ENCODE results near the gene CAMTA1.

Gene CAMTA1

GRCh38 chr1:7011826-7012225, 226.6 kb downstream of the CAMTA1 start:
- H3K36me3 Mint-ChIP-seq = no peaks in the 10 kb centered on the region
- H3K27ac Mint-ChIP-seq = no peak overlapping the region
- peaks cover 43% of the 10 kb centered on the region for H3K27me3 Mint-ChIP-seq
- H3K4me3 Mint-ChIP-seq = no peak overlapping the region
- H3K9me3 Mint-ChIP-seq = no peaks in the 10 kb centered on the region
- no peak for ATAC-seq
- H3K4me1 Mint-ChIP-seq = no peaks in the 10 kb centered on the region

- H3K9me3 Mint-ChIP-seq = no peaks in the 10 kb centered on the region
- ATAC-seq = no peak
Observed at GRCh38 chr1:7012461-7012924, 227.2 kb downstream of the CAMTA1 start.

GRCh38 chr1:7013833-7014639, 228.8 kb downstream of the CAMTA1 start:
- no peak for ATAC-seq

More at GRCh38 chr1:7012461-7012924, 227.2 kb downstream of the CAMTA1 start:
- no peak overlapping the region for H3K4me3 Mint-ChIP-seq
- H3K36me3 Mint-ChIP-seq = no peaks in the 10 kb centered on the region
- peaks cover 36% of the 10 kb centered on the region for H3K27me3 Mint-ChIP-seq
- H3K4me1 Mint-ChIP-seq = no peaks in the 10 kb centered on the region
- H3K27ac Mint-ChIP-seq = no peak overlapping the region

GRCh38 chr1:7014640-7014930, 229.3 kb downstream of the CAMTA1 start:
- H3K9me3 Mint-ChIP-seq = no peaks in the 10 kb centered on the region
- H3K27me3 Mint-ChIP-seq = peaks cover 47% of the 10 kb centered on the region
- H3K4me1 Mint-ChIP-seq = no peaks in the 10 kb centered on the region
- H3K27ac Mint-ChIP-seq = no peak overlapping the region
- no peak for ATAC-seq
- no peaks in the 10 kb centered on the region for H3K36me3 Mint-ChIP-seq
- no peak overlapping the region for H3K4me3 Mint-ChIP-seq

More at GRCh38 chr1:7013833-7014639, 228.8 kb downstream of the CAMTA1 start:
- H3K27ac Mint-ChIP-seq = no peak overlapping the region
- no peak overlapping the region for H3K4me3 Mint-ChIP-seq
- H3K9me3 Mint-ChIP-seq = no peaks in the 10 kb centered on the region
- H3K27me3 Mint-ChIP-seq = peaks cover 41% of the 10 kb centered on the region
- no peaks in the 10 kb centered on the region for H3K36me3 Mint-ChIP-seq
- no peaks in the 10 kb centered on the region for H3K4me1 Mint-ChIP-seq

GRCh38 chr1:7015022-7015421, 229.8 kb downstream of the CAMTA1 start:
- ATAC-seq = no peak
- H3K27me3 Mint-ChIP-seq = peaks cover 51% of the 10 kb centered on the region
- no peaks in the 10 kb centered on the region for H3K4me1 Mint-ChIP-seq
- H3K36me3 Mint-ChIP-seq = no peaks in the 10 kb centered on the region
- no peak overlapping the region for H3K4me3 Mint-ChIP-seq
- H3K27ac Mint-ChIP-seq = no peak overlapping the region
- no peaks in the 10 kb centered on the region for H3K9me3 Mint-ChIP-seq

GRCh38 chr1:7018351-7018750, 233.1 kb downstream of the CAMTA1 start:
- no peaks in the 10 kb centered on the region for H3K4me1 Mint-ChIP-seq
- H3K36me3 Mint-ChIP-seq = no peaks in the 10 kb centered on the region
- no peak for ATAC-seq
- H3K27me3 Mint-ChIP-seq = peaks cover 53% of the 10 kb centered on the region
- no peaks in the 10 kb centered on the region for H3K9me3 Mint-ChIP-seq
- no peak overlapping the region for H3K4me3 Mint-ChIP-seq
- no peak overlapping the region for H3K27ac Mint-ChIP-seq

- Mint-ChIP-seq H3K27me3 (peaks cover 52% of the 10 kb centered on the region), H3K36me3 (no peaks in the 10 kb centered on the region), H3K9me3 (no peaks in the 10 kb centered on the region), H3K27ac (no peak overlapping the region), H3K4me1 (no peaks in the 10 kb centered on the region), H3K4me3 (no peak overlapping the region)
- ATAC-seq = no peak
Observed at GRCh38 chr1:7018826-7019225, 233.6 kb downstream of the CAMTA1 start.

- H3K27me3 Mint-ChIP-seq = peaks cover 52% of the 10 kb centered on the region
- H3K36me3 Mint-ChIP-seq = no peaks in the 10 kb centered on the region
- H3K9me3 Mint-ChIP-seq = no peaks in the 10 kb centered on the region
- no peaks in the 10 kb centered on the region for H3K4me1 Mint-ChIP-seq
- ATAC-seq = no peak
- no peak overlapping the region for H3K27ac Mint-ChIP-seq
- H3K4me3 Mint-ChIP-seq = no peak overlapping the region
Observed at GRCh38 chr1:7019510-7019909, 234.3 kb downstream of the CAMTA1 start.

GRCh38 chr1:7022058-7022457, 236.8 kb downstream of the CAMTA1 start:
- no peaks in the 10 kb centered on the region for H3K4me1 Mint-ChIP-seq
- no peak overlapping the region for H3K27ac Mint-ChIP-seq
- H3K9me3 Mint-ChIP-seq = no peaks in the 10 kb centered on the region
- no peak overlapping the region for H3K4me3 Mint-ChIP-seq
- peaks cover 43% of the 10 kb centered on the region for H3K27me3 Mint-ChIP-seq
- ATAC-seq = no peak
- no peaks in the 10 kb centered on the region for H3K36me3 Mint-ChIP-seq

GRCh38 chr1:7025013-7025412, 239.8 kb downstream of the CAMTA1 start:
- ATAC-seq = no peak
- H3K27ac Mint-ChIP-seq = no peak overlapping the region
- no peaks in the 10 kb centered on the region for H3K9me3 Mint-ChIP-seq
- H3K36me3 Mint-ChIP-seq = no peaks in the 10 kb centered on the region
- H3K4me1 Mint-ChIP-seq = no peaks in the 10 kb centered on the region
- peaks cover 25% of the 10 kb centered on the region for H3K27me3 Mint-ChIP-seq
- H3K4me3 Mint-ChIP-seq = no peak overlapping the region

GRCh38 chr1:7026169-7026568, 240.9 kb downstream of the CAMTA1 start:
- no peaks in the 10 kb centered on the region for H3K36me3 Mint-ChIP-seq
- no peaks in the 10 kb centered on the region for H3K4me1 Mint-ChIP-seq
- H3K27ac Mint-ChIP-seq = no peak overlapping the region
- peaks cover 14% of the 10 kb centered on the region for H3K27me3 Mint-ChIP-seq
- no peak overlapping the region for H3K4me3 Mint-ChIP-seq
- ATAC-seq = no peak
- peaks cover under 1% of the 10 kb centered on the region for H3K9me3 Mint-ChIP-seq

GRCh38 chr1:7032992-7033391, 247.7 kb downstream of the CAMTA1 start:
- no peak for ATAC-seq
- H3K4me1 Mint-ChIP-seq = no peaks in the 10 kb centered on the region
- H3K27ac Mint-ChIP-seq = no peak overlapping the region
- no peaks in the 10 kb centered on the region for H3K36me3 Mint-ChIP-seq
- H3K9me3 Mint-ChIP-seq = peaks cover 14% of the 10 kb centered on the region
- H3K4me3 Mint-ChIP-seq = no peak overlapping the region
- peaks cover 11% of the 10 kb centered on the region for H3K27me3 Mint-ChIP-seq

- Mint-ChIP-seq H3K27me3 (peaks cover 26% of the 10 kb centered on the region), H3K4me1 (no peaks in the 10 kb centered on the region), H3K9me3 (peaks cover 12% of the 10 kb centered on the region), H3K4me3 (no peak overlapping the region), H3K36me3 (no peaks in the 10 kb centered on the region), H3K27ac (no peak overlapping the region)
- no peak for ATAC-seq
Observed at GRCh38 chr1:7036386-7036785, 251.1 kb downstream of the CAMTA1 start.

- Mint-ChIP-seq H3K4me1 (no peaks in the 10 kb centered on the region), H3K36me3 (no peaks in the 10 kb centered on the region), H3K27me3 (peaks cover 59% of the 10 kb centered on the region), H3K9me3 (no peaks in the 10 kb centered on the region), H3K27ac (no peak overlapping the region), H3K4me3 (no peak overlapping the region)
- no peak for ATAC-seq
Observed at GRCh38 chr1:7039590-7040220, 254.5 kb downstream of the CAMTA1 start.

GRCh38 chr1:7040969-7041695, 255.9 kb downstream of the CAMTA1 start:
- H3K4me3 Mint-ChIP-seq = no peak overlapping the region
- no peak for ATAC-seq
- no peaks in the 10 kb centered on the region for H3K9me3 Mint-ChIP-seq
- H3K27me3 Mint-ChIP-seq = peaks cover 66% of the 10 kb centered on the region
- no peak overlapping the region for H3K27ac Mint-ChIP-seq
- no peaks in the 10 kb centered on the region for H3K36me3 Mint-ChIP-seq
- H3K4me1 Mint-ChIP-seq = no peaks in the 10 kb centered on the region
